Activated CD4-positive, alpha-beta T cell treated with anti-CD3 and anti-CD28 coated beads, Interleukin-2, amount 50 U/mL, for 16 hours (primary cell): ENCODE measurements around the gene TMEM9.

ENCODE experiments used
- DNase-seq: peaks from one replicate; pipeline ENCODE4 v3.0.0-alpha.2; 2020

TMEM9 gene

GRCh38 chr1:201144701-201145100 lies 9.6 kb downstream of the TMEM9 start:
- no peak for DNase-seq

- DNase-seq = no peak
Observed at GRCh38 chr1:201143726-201144635, 10.3 kb downstream of the TMEM9 start.

- DNase-seq = no peak
Observed at GRCh38 chr1:201142849-201143725, 11.2 kb downstream of the TMEM9 start.

- no peak for DNase-seq
Observed at GRCh38 chr1:201142011-201142848, 12.0 kb downstream of the TMEM9 start.

GRCh38 chr1:201141418-201141817 lies 12.9 kb downstream of the TMEM9 start:
- DNase-seq = no peak

- DNase-seq = no peak
Observed at GRCh38 chr1:201140941-201141260, 13.4 kb downstream of the TMEM9 start.

- no peak for DNase-seq
Observed at GRCh38 chr1:201140235-201140940, 13.9 kb downstream of the TMEM9 start.

GRCh38 chr1:201139756-201140155 lies 14.5 kb downstream of the TMEM9 start:
- no peak for DNase-seq

- DNase-seq = no peak
Observed at GRCh38 chr1:201139306-201139705, 15.0 kb downstream of the TMEM9 start.

- no peak for DNase-seq
Observed at GRCh38 chr1:201138311-201138840, 15.9 kb downstream of the TMEM9 start.

- no peak for DNase-seq
Observed at GRCh38 chr1:201137579-201138310, 16.5 kb downstream of the TMEM9 start.

- DNase-seq = no peak
Observed at GRCh38 chr1:201137024-201137392, 17.3 kb downstream of the TMEM9 start.

- DNase-seq = no peak
Observed at GRCh38 chr1:201136355-201137023, 17.8 kb downstream of the TMEM9 start.

GRCh38 chr1:201134405-201134804 lies 19.9 kb downstream of the TMEM9 start:
- DNase-seq = no peak

GRCh38 chr1:201131398-201131797 lies 22.9 kb downstream of the TMEM9 start:
- no peak for DNase-seq

GRCh38 chr1:201128962-201129361 lies 25.3 kb downstream of the TMEM9 start:
- no peak for DNase-seq

GRCh38 chr1:201128476-201128875 lies 25.8 kb downstream of the TMEM9 start:
- DNase-seq = no peak

- DNase-seq = no peak
Observed at GRCh38 chr1:201127755-201128455, 26.4 kb downstream of the TMEM9 start.

GRCh38 chr1:201126832-201127754 lies 27.2 kb downstream of the TMEM9 start, which contains the start of gene ASCL5:
Gene ASCL5, minus strand, starts transcription at chr1:201127184. Its CDS starts 11,812 bp downstream, at chr1:201115372.
- DNase-seq = no peak
